Left kidney (tissue), 2 donors: ENCODE results near the gene GPR62. TPM values are rescaled to one million over a fixed set of nuclear protein-coding genes. Genes with fewer than 3 reads are reported as not detected.
"Not testable (repeated sequence)": the region's sequence is repeated elsewhere in the genome, so short reads cannot be mapped to it uniquely, and the experiment has no call there.

Source experiments
- DNase-seq: peaks from one replicate; pipeline ENCODE4 v3.0.0-alpha.2; 2013
- polyA plus RNA-seq: library from polyadenylated mRNA; unstranded; fragments of 120-200 nt; gene quantifications from one replicate; pipeline ENCODE4 v1.2.1, GENCODE V29; 2013; ENCODE audit not compliant: insufficient read length

The GPR62 gene
- polyA plus RNA-seq, 1 donor = 0.48 TPM

DNA sequence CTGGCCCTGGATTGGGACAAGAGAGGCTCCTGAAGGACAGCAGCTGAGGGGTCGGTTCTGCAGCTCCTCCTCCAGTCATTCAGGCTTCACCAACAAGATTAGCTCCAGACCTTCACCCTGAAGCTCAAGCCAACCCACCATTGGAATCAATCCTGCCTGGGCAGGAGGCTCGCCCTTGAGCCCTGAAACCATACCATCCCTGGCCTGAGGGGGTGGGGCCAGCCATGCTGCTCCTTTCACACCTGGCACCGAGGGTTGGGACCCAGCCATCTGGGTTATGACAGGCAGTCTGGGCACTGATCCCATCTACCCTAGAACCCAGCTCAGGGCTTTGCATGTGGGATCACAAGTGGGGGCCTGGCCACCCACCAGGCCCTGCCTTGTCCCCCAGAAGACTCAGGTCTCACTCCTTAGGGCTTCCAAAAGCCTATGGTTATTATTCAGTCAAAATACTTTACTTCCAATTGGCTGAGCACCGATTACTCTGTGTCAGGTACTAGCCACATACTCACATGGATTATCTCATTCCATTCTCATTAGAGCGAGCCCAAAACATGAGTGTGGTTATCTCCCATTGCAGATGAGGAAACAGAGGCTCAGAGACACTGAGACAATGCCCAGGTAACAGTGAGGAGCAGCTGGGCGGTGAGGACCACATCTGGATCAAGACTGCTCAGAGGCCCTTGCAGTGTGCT lies 15.6 kb downstream of the GPR62 start:
- no peak for DNase-seq

DNA sequence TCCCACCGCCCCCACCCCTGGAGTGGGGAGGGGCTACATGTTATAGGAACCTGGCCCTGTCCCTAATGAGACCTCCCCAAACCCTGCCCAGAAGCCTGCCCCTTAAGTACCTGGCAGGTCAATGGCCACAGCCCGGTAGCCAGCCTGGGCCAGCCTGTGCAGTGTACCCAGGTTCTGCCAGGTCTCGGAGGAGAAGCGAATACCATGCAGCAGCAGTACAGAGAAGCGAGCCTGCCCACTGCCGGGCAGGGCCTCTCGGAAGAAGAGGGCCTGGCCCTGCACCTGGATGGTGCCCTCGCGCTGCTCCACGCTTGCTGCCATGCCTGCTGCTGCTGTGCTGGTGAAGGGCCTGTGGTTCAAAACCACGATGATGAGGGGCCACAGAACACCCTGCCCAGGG lies 16.2 kb downstream of the GPR62 start:
- DNase-seq = no peak

DNA sequence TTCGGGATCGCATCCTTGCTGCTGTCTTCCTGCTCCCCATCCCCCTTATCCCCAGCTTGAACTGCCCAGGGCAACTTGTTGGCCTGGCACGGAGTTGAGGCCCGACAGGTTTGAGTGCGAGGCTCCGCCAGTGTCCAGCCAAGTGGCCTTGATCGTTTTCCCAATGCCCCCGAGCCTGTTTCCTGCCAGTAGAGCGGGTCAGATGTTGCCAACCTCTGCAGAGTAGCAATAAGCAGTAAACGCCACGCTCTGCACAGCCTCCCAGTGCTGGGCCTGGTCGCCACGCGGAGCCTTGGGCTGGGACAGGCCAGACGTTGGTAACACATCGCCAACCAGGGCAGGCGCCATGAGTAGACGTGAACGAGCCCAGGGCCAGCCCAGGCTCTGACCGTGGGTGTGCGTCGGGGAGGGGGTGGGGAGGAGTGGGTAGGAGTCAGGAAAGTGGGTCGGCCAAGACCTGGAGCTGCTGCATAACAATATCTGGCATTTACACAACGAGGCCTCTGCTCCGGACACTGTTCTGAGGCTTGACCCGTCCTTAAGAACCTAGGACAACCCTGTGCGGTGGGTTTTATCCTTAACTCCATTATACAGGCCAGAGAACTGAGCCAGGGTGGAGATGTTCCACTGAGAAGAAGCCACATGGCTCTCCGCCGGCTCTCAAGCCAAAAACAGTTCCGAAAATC lies 19.2 kb downstream of the GPR62 start:
- no peak for DNase-seq

DNA sequence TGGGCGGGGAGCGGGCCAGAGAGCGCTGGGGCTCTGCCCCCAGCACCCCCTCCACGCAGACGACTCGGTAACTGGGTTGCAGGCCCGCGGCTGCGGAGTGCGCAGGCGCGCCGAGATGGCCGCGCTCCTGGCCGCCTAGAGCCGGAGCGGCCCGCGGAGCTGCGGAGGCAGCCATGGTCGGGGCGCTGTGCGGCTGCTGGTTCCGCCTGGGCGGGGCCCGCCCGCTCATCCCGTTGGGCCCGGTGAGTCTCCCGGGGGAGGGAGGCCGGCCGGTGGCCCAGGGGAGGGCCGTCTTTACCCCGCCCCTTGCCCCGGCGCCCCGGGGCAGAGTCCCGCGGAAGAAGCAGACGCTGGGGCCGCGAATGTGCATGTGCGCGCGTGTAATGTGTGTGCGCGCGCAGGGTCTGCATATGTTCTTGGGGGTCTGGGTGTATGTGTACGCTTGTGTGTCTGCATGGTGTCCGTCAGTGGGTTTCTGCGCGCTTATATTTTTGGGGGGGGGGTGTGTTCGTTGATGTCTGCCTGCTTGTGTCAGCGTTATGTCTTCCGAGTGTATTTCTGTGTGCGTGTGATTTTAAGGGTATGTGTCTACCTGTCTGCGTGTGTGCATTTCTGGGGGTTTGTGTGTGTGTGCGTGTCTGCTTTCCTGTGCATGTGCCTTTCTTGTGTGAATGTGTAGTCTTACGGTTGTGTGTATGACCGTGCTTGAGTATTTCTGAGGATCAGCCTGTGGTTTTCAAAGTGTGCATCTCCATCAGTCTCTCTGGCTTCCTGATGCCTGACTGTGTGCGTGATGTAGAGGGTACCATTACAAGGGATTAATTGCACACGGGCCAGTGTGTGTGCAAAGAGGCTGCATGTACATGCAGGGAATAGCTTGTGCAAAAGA lies 20.0 kb downstream of the GPR62 start, which contains the start of gene ABHD14A:
Gene ABHD14A (plus strand): TSS at position 102 of the 889 bp plus-strand sequence. CDS start 72 bp downstream, at position 174.
- no peak for DNase-seq

DNA sequence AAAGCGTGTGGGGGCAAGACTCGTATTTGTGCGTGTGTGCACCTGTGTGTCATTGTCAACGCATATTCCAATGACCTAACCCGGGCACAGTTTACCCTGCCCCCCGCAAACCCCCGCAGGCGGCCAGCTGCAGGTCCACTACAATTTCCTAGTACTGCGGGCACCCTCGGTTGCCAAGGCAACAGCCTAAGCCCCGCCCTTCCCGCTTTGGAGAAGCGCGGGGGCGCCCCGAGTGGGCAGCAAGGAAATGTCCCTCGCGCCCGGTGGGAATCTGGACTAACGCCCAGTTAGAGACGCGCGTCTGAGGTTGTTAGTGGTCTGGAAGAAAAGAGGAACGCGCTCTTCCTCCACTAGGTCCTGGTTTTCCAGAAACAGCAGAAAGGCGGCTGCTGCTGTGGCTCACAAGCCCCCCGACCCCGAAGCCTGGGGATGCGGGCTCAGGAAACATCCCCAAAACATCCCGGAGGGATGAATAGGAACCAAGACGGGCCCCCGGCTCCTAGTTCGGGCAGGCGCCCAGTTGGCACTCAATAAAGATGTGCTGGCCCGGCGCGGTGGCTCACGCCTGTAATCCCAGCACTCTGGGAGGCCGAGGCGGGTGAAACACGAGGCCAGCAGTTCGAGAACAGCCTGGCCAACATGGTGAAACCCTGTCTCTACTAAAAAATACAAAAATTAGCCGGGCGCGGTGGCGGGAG lies 20.8 kb downstream of the GPR62 start:
- peak; percentile 69 for DNase-seq

DNA sequence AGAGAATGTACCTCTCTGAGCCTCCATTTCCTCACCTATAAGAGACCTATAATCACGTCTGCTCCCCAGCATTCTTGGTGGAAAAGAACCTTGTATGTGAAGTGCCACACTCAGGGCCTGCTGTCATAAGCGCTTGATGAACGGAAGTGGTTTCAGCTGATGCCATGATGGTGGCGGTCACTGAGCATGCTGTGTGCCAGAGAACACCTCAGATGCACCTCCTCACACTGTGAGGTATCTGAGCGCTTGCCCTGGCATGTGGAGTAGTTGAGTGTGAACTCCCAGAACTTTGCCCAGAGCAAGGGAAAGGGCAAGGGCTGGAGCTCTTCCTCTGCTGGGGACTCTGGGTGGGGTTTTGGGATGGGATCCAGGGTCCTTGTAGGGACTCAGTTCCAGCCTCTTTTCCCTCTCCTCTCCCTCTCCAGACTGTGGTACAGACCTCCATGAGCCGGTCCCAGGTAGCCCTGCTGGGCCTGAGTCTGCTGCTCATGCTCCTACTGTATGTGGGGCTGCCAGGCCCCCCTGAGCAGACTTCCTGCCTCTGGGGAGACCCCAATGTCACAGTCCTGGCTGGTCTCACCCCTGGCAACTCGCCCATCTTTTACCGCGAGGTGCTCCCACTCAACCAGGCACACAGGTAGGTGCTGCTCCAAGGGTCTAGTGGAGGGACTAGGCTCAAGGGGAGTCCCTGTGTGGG lies 22.4 kb downstream of the GPR62 start:
- DNase-seq = no peak

DNA sequence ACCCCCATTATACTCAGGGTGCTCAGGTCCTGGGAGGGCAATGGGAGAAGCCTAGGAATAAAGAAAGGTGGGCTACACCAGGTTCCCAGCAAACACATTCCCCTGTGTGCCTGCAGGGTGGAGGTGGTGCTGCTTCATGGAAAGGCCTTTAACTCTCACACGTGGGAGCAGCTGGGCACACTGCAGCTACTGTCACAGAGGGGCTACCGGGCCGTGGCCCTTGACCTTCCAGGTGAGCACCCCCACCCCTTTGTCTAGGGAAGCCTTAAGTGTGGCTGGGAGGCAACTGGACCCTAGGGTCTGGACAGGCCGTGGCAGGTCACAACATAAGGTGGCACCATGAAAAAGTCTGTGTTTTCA lies 22.9 kb downstream of the GPR62 start:
- DNase-seq = no peak

DNA sequence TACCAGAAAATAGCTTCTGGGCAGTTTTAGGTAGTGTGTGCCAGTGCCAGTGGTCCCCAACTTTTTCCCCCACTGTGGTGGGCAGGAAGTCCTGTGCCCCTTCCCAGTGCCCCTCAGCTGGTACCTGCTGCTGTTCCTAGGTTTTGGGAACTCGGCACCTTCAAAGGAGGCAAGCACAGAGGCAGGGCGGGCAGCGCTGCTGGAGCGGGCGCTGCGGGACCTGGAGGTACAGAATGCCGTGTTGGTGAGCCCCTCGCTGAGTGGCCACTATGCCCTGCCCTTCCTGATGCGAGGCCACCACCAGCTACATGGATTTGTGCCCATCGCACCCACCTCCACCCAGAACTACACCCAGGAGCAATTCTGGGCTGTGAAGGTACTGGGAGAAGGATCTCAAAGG lies 25.1 kb downstream of the GPR62 start:
- DNase-seq = no peak

DNA sequence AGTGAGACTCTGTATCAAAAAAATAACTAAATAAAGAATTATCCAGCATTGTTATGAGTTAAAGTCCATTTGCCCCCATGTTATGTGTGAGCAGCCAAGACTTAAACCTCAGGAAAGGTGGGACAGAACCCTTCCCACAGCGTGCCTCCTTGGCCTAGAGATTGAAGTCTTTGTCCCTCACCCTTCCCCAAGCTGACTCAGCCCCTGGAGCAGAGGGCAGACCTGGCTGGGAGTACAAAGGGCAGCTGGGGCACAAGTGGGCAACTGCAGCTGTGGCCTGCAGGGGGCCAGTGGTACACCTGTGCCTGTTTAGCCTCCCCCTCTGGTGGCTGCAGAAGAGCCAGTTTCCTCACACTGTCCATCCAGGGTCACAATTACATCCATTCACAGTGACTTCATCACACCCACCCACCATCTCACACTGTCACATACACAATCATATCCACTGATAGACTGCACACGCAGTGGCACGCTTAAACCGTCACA lies 27.2 kb downstream of the GPR62 start:
- DNase-seq = no peak

DNA sequence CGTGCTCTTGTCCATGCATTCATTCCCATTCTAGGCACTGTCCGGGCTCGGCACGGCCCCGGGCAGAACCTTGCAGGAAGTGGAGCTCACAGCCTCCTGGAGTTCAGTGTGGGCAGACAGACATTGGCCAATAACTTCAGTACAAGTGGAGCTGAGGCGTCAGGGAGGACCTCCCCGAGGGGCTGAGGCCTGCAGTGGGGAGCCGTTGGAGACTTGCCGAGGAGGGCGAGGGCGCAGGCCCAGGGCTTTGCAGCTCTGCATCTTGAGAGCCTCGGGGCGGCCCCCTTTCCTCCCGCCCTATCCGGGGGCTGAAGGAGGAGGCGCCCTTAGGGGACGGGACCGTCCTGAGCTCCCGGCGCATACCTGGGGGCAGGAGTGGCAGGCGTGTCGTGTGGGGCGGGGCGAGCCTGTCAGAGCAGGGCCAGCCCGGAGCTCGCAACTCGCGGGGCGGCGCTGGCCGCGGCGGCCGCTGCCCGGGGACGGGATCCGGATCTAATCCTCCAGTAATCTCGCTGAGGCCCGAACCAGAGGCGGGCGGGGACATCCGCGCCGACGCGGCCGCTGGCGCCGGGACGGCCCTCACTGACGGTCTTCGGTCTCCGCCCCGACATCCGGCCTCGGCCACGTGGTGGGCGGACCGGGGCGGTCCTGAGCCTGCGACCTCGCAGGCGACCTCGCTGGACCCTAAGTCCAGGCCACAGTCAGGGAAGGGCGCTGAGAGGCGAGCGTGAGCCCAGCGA lies 27.8 kb downstream of the GPR62 start, which contains the start of gene ACY1:
Gene ACY1 (plus strand): TSS at position 698 of the 740 bp plus-strand sequence. CDS start 530 bp downstream, outside the sequence.
- peak; percentile 78 for DNase-seq

DNA sequence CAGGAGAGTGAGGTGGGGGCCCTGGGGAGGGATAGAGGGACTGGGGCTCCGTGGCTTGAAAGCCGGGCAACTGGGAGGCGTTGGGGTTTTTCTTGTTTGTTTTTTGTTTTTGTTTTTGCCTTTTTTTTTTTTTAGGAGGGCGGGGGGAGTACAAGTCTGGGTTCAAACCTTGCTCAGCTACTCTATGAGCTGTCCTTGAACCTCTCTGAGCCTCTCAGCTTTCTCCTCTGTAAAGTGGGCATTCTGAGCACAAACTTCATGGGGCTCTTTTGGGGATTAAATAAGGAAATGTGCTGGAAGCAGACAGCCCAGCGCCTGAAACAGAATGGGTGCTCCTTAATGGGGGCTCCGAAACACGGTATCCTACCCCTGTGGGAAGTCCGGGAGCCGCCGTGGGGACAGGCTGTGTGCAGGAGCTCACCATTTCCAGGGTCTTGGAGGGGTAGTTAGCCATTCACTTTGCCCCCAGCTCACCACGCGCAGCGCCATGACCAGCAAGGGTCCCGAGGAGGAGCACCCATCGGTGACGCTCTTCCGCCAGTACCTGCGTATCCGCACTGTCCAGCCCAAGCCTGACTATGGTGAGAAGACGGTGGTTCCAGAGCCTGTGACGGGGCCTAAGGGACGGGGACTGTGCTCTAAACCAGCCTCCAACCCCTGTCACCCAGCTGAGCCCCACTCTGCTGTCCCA lies 28.5 kb downstream of the GPR62 start:
- DNase-seq = no peak

DNA sequence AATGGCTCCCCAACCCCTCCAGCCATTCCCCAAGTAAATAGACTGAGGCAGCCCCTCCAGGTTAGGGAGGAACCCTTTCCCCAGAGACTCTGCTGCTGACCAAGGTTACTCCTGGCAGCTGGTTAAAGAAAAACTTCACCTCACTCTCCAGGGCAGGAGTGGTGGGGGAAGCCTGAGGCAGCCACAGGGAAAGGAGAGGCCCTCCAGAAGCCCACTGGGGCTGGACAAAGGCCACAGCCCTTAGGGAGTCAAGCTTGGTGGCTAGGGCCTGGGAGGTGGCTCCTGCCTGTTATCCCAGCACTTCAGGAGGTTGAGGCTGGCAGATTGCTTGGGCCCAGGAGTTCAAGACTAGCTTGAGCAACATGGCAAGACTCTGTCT lies 29.1 kb downstream of the GPR62 start:
- no peak for DNase-seq

DNA sequence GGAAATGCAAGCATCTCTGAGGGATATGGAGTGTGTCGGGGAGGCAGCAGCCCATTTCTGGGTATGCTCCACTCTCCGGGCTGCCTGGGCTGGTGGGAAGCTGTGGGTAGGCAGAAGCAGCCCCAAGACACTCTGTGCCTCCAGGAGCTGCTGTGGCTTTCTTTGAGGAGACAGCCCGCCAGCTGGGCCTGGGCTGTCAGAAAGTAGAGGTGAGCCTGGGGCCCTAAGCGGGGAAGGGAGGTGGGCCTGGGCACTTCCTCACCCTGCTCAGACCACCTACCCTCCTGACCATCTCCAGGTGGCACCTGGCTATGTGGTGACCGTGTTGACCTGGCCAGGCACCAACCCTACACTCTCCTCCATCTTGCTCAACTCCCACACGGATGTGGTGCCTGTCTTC lies 29.9 kb downstream of the GPR62 start:
- DNase-seq = no peak

DNA sequence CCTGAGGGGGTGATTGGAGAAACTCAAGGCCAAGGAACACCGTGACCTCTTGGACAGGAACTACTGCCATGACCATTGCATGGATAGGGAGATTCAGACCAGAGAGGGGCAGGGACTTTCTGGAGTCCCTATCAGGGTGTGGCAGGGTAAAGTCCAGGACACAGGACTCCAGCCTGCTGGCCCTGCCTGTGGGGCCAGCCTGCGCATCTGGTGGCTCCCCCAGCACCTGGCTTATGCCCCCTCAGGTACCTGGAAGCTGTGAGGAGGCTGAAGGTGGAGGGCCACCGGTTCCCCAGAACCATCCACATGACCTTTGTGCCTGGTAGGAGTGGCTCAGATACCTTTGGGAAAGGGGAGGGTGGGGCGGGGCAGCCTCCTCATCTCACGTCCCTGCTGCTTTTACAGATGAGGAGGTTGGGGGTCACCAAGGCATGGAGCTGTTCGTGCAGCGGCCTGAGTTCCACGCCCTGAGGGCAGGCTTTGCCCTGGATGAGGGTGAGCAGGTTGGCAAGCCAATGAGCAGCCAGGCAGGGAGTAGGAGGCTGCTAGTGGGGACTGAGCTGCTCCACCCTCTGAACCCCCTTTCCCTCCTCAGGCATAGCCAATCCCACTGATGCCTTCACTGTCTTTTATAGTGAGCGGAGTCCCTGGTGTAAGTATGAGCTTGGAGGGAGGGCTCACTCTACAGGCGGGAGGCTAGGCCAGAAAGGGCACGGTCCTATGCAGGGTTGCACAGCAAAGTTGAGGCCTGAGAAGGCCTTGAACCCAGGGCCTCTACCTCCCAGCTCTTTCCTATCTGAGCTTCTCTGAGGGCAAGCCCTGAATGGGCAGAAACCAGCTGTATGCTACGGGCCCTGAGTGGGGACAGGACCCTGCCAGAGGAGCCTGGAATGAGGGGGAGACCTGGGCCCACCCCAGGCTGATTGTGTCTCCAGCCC lies 31.1 kb downstream of the GPR62 start:
- no peak for DNase-seq

DNA sequence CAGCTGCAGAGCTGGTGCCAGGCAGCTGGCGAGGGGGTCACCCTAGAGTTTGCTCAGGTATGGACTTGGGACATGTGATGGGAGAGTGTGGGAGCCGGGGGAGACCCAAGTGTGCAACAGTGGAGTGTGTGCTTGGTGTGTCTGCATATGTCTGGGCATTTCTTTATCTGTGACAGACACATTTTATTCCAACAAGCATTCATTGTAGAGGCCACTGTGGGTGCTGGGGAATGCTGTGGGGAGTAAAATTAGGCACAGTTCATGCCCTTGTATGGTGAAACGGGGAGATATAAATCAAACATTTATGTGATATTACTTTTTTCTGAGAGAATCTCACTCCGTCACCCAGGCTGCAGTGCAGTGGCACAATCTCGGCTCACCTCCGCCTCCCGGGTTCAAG lies 32.4 kb downstream of the GPR62 start:
- DNase-seq = no peak

DNA sequence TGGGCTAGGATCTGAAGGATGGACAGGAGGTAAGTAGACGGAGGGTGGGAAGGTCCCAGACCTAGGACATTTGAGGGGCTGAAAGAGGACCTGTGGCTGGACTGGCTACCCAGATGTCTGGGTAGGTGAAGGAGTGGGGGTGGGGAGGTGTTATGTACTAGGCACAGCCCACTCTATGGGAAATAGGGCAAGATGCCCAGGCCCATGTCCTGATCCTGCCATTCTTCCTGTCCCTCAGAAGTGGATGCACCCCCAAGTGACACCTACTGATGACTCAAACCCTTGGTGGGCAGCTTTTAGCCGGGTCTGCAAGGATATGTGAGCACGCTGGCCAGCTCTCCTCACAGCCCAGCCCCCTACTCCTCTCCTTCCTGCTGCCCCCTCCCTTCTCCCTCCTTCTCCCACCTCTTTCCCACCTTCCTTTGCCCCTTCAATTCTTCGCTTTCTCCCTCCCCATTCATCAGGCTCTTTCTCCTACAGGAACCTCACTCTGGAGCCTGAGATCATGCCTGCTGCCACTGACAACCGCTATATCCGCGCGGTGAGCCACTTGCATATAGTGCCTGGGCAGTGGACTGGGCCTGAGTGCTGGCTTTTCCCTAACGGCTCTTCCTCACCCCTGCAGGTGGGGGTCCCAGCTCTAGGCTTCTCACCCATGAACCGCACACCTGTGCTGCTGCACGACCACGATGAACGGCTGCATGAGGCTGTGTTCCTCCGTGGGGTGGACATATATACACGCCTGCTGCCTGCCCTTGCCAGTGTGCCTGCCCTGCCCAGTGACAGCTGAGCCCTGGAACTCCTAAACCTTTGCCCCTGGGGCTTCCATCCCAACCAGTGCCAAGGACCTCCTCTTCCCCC lies 33.3 kb downstream of the GPR62 start:
- no peak for DNase-seq

DNA sequence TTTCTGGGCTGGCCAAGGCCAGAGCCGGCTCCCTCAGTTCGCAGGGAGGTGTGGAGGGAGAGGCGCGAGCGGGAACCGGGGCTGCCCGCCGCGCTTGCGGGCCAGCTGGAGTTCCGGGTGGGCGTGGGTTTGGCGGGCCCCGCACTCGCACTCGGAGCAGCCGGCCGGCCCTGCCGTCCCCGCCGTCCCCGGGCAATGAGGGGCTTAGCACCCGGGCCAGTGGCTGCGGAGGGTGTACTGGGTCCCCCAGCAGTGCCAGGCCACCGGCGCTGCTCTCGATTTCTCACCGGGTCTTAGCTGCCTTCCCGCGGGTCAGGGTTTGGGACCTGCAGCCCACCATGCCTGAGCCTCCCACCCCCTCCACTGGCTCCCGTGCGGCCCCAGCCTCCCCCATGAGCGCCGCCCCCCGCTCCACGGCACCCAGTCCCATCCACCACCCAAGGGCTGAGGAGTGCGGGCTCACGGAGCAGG lies 35.4 kb downstream of the GPR62 start:
- not testable (repeated sequence) for DNase-seq
